NCI-H774 (cell line): ENCODE data around the gene PRKAR1B.

Experiments
- DNase-seq: peaks from one replicate; lab custom pipeline; 2025; lab: John Stamatoyannopoulos, UW

The PRKAR1B gene

DNA sequence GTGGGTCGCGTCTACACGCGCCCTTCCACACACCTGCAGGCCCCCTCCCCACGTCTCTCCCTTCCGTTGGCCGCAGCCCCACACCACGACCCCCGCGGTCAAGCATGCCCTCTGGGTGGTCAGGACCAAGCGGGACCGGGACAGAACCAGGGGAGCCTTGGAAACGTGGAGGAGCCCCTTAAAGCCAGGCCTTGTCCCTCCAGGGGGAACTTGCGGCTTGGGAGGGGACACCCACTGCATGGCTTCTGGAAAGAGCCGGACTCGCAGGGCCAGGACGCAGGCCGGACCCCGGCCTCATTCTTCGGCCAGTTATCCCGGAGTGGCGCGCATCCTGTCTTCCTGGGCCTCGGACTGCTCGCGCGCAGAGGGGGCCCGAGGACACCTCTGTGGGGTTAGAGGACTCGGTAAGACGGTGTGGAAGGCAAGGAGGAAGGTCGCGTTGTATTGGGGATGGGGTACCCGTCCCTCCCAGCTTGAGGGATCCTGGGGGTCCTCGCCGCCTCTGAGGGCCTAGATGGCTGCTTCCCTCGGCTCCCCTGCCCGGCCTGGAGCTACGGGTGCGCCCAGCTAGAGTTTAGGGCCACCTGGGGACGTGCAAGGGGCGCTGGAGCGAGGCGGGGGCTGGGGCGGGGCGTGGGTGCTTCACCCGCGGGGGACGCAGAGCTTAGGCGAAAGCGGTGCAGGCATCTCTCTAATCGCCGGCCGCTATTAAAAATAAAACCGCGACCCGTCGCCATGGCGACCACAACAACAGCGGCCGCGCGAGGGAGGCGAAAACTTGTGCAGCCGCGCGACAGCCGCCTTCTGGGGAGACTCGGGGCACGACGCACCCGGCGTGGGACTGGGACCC lies 205.6 kb downstream of the PRKAR1B start:
- no peak for DNase-seq

DNA sequence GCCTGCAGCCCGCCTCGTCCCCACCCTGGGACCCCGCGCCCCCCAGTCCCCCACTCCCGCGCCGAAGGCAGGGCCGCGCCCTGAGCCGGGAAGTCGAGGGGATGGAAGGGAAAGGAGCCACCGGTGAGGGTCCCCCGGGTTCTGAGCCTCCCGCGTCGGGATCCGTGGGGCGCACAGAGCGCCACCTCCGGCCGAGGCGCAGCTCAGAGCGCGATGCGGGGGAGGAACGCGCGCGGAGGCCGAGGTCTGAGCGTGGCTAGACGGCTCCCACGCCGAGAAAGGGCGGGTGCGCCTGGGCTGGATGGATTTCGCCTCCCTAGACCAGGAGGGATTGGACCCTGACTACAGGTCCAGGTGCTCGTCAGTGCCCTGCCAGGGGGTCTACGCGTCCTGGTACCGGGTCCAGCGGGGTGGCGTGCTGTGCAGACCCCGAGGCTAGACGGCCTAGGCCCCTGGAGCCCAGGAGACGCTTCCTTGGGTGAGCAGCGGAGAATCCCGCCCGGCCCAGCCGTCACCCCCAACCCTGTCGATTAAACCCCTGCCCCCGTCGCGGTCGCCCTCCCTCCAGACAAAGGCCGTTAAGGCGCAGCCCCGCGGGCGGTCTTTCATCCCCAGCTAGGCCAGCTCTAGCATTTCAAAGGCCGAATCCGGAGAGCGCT lies 206.4 kb downstream of the PRKAR1B start:
- DNase-seq, result no peak

- DNase-seq, result no peak
These were observed 207.3 kb downstream of the PRKAR1B start, which contains the start of gene PDGFA for GRCh38 chr7:519484-520390. Gene PDGFA (minus strand): TSS chr7:519846. CDS start chr7:519001, 845 bp downstream.

DNA sequence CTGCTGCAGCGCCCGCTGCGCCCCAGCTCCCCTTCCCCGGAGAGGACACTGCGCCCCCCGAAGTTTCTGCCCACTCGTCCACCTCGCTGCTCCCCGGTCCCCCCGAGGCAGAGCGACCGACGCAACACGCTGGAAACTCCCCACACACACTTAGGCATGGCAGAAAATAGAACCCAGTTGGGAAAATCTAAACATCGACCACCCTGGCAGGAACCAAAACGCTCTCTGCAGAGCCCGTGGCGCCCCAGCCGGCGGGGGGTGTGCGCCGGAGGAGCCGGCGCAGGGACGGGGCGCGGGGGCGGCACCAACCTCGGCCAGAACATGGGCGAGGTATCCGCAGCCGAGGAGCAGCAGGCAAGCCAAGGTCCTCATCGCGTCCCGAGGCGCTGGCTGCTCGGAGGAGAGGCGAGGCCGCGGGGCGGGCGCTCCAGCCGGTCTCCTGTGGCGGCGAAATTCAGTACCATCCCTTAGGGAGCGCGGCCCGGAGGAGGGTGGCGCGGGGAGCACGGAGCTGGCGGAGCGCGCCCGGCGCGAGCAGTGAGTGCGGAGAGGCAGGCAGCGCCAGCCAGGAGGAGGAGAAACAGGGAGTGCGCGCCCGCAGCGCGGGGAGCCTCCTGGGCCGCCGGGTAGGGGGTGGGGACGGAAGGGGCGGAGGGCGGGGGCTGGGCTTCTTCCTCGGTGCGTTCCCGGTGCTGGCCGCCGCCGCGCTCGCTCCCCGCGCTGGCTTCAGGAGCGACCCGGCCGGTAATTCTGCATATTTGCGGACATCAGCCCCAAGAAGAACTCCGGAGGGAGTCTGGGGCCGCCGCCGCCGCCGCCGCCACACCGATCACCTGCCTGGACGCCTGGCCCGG lies 208.2 kb downstream of the PRKAR1B start:
- no peak for DNase-seq

DNA sequence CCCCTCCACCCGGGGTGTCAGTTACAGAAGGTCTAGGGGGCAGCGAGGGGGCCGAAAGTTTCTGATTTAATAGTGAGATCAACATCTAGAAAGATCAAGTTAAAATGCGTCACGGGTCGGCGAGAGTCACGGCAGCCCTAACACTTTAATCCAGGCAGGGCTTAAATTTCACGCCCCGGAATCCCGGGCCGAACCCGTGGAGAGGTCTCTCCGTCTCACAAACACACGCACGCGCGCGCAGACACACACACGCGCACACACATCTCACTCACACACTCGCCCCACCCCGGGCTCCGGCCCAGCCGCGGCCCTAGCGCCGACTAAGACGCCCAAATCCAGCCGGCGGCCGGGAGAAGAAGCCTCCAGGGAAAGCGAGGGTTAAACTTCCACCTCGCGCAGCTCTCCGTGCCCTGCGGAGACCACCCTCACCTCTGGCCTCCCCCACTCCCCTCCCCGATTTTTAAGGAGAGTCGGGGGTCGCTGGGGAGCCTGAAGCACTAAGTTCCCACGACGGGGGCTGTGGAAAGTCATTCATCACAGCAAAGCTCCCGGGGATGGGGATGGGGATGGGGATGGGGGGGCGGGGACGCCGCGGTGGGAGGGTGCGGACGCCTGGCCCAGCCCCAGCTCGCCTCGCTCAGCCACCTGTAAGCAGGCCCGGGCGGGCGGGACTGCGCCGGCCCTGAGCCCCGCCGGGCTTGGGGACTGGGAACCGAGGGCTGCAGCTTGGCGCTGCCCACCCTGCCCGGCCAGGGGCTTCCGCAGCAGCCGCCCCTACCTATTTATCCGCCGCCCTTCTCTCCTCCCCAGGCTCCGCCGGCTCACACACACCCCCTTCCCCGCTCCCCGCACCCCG lies 209.1 kb downstream of the PRKAR1B start:
- no peak for DNase-seq

DNA sequence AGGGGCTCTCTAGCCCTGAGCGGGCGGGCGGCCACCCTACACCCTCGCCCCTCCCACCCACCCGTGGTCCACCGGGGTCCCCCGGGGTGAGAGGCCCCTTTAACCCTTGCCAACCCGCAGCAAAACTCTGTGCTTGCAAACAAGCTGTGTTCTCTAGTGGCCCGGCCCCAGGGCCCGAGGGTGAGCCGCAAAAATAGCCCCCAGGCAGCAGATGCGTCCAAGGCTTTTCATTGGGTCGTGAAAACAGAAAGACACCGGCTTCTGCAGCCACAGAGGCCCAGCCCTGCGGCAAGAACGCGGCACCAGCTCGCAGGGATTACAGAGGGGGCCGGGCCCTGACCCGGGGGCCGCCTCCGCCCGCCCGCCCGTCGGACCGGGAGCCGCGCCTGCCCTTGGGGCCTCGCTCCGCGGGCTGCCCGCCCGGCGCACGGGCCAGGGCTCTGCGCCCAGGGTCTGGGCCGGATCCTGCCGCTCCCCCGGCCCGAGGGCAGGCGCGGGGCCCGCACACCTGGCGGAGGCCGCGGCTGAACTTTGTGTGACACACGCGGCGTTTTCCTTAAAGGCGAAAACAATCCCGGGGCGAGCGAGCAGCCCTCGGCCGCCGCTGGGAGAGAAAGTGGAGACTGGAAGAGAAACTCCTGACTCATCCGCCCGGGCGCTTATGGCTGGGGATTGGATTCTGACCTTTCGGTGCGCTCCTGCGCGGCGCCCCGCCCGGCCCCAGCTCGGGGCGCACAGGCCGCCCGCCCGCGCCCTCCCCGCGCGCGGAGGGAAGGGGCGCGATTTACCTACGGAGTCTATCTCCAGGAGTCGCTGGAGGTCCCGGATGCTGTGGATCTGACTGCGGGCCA lies 210.2 kb downstream of the PRKAR1B start:
- no peak for DNase-seq

GRCh38 chr7:516216-516605 lies 210.9 kb downstream of the PRKAR1B start:
- no peak for DNase-seq

GRCh38 chr7:515628-516027 lies 211.5 kb downstream of the PRKAR1B start:
- no peak for DNase-seq

- DNase-seq, result peak; percentile 13
These were observed 212.2 kb downstream of the PRKAR1B start for GRCh38 chr7:514651-515598.

DNA sequence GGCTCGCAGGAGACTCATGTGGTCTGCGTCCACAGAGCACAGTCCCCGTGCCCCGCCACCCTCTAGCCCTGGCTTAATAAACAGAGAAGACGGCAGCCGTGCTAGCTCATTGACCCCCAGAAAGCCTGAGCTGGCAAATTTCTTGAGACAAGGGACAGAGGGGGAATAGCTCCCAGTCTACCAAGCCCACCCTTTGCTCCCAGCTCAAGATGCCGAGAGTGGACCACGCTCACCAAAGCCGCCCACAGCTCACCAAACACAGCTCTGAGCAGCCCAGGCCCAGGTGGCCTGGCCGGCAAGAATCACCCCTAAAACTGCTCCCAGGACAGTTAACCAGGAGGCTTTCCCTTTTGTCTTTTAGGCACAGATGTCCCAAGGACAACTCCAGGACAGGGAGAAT lies 212.8 kb downstream of the PRKAR1B start:
- DNase-seq, result no peak

DNA sequence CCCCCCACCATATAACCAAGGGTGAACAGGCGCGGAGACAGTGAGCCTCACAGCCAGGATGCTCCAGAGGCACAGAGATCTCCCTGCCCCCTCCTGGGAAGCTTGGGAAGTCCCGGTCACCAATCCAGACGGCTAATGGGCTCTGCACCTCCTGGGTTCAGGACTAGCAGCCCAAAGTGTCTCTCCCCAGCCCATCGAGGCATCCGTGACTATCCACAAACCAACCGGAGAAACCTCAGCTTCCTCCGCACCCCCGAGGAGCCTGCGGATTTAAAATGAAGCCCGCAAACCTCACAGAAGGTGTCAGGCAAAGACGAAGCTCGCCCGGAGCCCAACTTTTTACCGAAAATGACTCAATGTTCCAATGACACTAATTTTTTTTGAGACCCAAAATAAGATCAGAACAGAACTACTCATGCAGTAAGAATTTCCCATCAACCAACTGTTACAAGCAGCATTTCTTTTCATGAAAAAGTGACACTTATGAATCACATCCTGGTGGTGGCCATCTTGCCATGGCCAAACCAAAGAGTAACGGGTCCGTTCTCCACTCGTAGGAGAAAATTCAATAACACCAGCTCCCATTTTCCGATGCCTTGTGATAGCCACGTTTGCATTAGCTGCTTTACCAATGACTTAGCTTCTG lies 213.4 kb downstream of the PRKAR1B start:
- DNase-seq, result no peak

GRCh38 chr7:512541-513311 lies 214.4 kb downstream of the PRKAR1B start:
- no peak for DNase-seq

DNA sequence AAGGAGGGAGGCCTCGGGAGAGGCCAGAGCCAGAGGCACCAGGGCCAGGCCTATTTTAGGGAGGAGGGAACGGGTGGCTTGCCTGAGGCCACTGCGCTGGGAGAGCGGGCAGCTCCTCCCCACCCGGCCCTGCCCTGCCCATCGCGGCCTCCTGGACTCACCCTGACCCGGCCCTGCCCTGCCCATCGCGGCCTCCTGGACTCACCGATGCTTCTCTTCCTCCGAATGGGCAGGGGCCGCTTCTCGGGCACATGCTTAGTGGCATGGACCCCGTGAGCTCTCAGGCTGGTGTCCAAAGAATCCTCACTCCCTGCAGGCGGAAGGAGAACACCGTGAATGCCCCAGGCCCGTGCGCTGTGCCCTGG lies 215.0 kb downstream of the PRKAR1B start:
- DNase-seq, result no peak

DNA sequence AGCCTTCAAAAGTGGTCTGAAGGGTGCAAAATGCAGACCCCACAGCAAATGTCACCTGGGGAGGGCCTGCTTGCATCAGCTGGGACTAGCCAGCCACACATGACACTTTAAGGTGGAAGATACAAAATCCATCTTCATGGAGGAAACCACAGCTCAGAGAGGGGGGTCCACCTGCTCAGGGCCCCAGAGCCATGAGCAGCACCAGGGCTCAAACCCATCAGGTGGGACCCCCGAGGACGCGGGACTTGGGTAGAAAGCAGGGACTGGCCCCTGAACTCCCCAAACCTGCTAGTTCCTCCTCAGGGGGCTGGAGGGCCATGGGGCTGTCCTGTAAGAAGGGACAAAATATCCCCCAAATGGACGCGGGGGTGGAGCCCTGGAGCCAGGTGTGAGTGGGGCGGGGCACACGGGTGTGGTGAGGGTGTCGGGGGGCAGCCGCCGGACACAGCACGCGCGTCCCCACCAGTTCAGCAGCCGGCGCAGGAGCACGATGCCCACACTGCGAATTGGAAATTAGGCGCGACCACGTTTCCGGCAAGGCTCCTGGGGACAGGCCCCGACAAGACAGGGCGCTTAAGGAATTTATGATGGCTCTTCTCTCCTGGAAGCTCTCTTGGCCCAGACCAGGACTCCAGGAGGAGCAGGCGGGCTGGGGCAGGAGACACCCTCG lies 215.5 kb downstream of the PRKAR1B start:
- DNase-seq, result no peak

GRCh38 chr7:510782-511281 lies 216.2 kb downstream of the PRKAR1B start:
- DNase-seq, result no peak

GRCh38 chr7:510131-510481 lies 217.0 kb downstream of the PRKAR1B start:
- no peak for DNase-seq
